GM12892 (cell line): Measurements from ENCODE around the gene PDE6B.

Experiments used
- DNase-seq: peaks from one replicate; pipeline ENCODE4 v3.0.0; 2011; ENCODE audit not compliant: insufficient read length
- FAIRE-seq: peaks from 2 replicates; lab custom pipeline; 2011; peaks lifted over from hg19 to GRCh38; lab: Jason Lieb, UNC
- POLR2A ChIP-seq: IDR thresholded peaks from 2 replicates; pipeline ENCODE4 v1.6.1; 2011; ENCODE audit warnings: low read depth, low read length, control low read depth
- POLR2AphosphoS5 ChIP-seq: IDR thresholded peaks from 2 replicates; pipeline ENCODE4 v1.6.1; 2011; ENCODE audit warnings: low read depth, low read length, control low read depth
- TAF1 ChIP-seq: IDR thresholded peaks from 2 replicates; pipeline ENCODE4 v1.6.1; 2011; ENCODE audit warnings: low read depth, mild to moderate bottlenecking, control low read depth, low read length, borderline replicate concordance

The PDE6B gene

DNA sequence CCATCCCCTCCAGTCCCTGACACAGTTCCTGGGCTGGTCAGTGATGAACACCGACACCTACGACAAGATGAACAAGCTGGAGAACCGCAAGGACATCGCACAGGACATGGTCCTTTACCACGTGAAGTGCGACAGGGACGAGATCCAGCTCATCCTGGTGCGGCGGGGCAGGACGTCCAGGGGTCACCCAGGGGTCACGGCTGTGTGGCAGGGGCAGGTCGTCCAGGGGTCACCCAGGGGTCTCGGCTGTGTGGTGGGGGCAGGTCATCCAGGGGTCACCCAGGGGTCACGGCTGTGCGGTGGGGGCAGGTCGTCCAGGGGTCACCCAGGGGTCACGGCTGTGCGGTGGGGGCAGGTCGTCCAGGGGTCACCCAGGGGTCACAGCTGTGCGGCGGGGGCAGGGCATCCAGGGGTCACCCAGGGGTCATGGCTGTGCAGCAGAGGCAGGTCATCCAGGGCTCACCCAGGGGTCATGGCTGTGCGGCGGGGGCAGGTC, 32.0 kb downstream of the PDE6B start:
- FAIRE-seq, result no peak
- no peak for TF ChIP-seq TAF1
- no peak for TF ChIP-seq POLR2AphosphoS5
- DNase-seq, result no peak

GRCh38 chr4:657834-658667, 32.7 kb downstream of the PDE6B start:
- TF ChIP-seq POLR2A, result no peak
- TF ChIP-seq POLR2AphosphoS5, result no peak
- TF ChIP-seq TAF1, result no peak
- FAIRE-seq (no peak), DNase-seq (no peak)

DNA sequence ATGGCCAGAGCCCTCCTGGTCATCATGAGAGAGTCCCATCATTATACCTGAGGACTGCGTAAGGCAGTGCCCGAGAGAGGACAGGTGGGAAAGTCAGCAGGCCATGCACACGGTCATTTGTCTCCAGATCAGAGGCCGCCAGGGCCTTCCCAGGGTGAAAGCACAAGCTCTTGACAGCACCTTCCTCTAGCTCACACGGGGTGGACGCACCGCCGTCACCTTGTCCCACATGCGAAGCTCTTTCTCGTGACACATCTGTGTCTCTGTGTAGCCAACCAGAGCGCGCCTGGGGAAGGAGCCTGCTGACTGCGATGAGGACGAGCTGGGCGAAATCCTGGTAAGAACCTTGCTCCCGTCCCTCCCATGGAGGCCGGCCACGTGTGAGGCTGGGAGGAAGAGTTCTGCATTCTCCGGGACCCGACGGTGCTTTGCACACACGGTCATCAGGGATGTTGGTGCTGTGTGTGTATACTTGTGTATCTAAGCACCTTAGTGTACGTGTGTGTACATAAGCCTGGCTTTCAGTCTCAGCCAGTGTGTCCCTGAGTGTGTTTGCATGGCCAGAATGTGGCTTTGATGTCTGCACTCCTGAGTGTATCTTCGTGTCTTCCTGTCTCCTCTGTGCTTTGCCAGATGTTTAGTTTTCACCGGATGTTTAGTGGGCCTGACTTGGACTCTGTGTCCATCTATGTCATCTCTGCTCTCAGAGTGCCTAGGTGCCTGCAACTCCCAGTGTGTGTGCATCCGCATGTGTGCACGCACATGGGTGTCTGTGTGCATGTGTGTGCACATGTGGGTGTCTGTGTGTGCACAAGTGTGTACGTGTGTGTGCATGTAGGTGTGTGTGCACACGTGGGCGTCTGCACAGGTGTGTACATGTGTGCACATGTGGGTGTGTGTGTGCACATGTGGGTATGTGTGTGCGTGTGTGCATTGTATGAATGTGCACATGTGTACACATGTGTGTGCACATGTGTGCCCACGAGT, 33.6 kb downstream of the PDE6B start:
- TF ChIP-seq POLR2A (no peak), TAF1 (no peak), POLR2AphosphoS5 (no peak)
- FAIRE-seq (no peak), DNase-seq (no peak)

DNA sequence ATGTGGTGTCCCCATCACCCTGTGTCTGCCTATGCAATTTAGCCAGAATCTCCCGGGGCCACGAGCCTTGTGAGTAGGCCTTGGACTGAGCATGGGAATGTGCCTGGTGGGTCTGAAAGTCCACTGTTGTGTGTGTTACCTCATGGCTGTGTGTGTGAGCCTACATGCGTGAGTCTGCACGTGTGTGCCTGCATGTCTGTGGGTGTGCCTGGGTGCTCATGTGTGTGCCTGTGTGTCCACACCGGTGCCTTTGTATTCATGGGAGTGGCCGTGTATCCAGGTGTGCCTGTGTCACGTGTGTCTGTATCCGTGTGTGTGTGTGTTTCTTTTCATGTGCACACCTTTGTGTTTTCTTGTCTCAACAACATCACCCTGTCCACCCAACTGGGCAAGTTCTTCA, 34.5 kb downstream of the PDE6B start:
- no peak for TF ChIP-seq TAF1
- no peak for TF ChIP-seq POLR2A
- no peak for TF ChIP-seq POLR2AphosphoS5
- DNase-seq, result no peak
- FAIRE-seq, result no peak

GRCh38 chr4:660401-660800, 35.0 kb downstream of the PDE6B start:
- no peak for TF ChIP-seq POLR2AphosphoS5
- no peak for TF ChIP-seq POLR2A
- TF ChIP-seq TAF1, result no peak
- FAIRE-seq (no peak), DNase-seq (no peak)

DNA sequence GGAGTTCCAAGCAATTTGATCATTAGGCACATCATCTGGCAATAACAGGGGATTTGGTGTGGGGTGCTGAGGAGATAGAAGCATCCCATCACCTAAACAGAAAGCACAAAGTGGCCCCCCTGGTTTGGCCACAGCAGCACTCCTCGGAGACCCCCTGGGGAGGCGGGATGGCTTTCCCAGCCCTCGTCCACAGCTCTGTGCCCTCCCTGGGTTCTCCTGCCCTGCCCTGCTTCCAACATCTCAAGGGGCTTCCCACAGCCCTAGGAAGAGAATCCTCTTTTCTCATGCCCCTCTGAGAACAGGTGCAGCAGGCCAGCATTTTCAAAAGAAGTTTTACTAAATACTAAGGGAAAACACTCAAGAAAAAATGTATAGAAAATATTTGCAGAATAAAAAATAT, 35.9 kb downstream of the PDE6B start:
- DNase-seq, result no peak
- TF ChIP-seq POLR2AphosphoS5 (no peak), POLR2A (no peak), TAF1 (no peak)
- no peak for FAIRE-seq

- FAIRE-seq (no peak), DNase-seq (no peak)
- TF ChIP-seq POLR2AphosphoS5, result no peak
- no peak for TF ChIP-seq TAF1
- TF ChIP-seq POLR2A, result no peak
Measured at GRCh38 chr4:661881-662761, 36.7 kb downstream of the PDE6B start.

DNA sequence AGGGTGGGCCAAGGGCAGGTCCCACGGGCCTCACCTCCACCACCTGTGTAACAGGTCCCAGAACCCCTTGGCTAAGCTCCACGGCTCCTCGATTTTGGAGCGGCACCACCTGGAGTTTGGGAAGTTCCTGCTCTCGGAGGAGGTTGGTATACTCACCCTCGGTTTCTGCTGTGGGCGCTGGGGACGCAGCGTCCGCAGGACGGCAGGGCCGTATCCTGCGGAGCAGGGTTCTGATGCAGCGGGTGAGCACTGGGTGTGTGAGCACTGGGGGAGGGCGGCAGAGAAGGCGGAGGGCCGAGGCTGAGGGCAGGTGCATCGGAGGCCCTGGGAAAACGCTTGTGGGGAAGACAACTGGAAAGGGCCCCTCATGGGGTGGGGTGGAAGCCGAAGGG, 37.7 kb downstream of the PDE6B start:
- DNase-seq, result no peak
- TF ChIP-seq POLR2A (no peak), POLR2AphosphoS5 (no peak), TAF1 (no peak)
- no peak for FAIRE-seq

GRCh38 chr4:663438-664428, 38.4 kb downstream of the PDE6B start:
- DNase-seq, result no peak
- FAIRE-seq, result no peak
- no peak for TF ChIP-seq POLR2A
- TF ChIP-seq TAF1, result no peak
- no peak for TF ChIP-seq POLR2AphosphoS5
